ENCODE results near the gene SEM1.

SEM1 gene

GRCh38 chr7:96689414-96689813 is 20.2 kb downstream of the SEM1 start:
- DNase-seq: no peak

GRCh38 chr7:96686305-96686704 is 23.3 kb downstream of the SEM1 start:
- DNase-seq: no peak
- Mint-ChIP-seq H3K27ac (no peak overlapping the region), H3K27me3 (ENCODE audit: low read depth, poor library complexity) (no peaks in the 10 kb centered on the region), H3K36me3 (ENCODE audit: low read depth) (peaks cover 69% of the 10 kb centered on the region), H3K4me3 (no peak overlapping the region), H3K9me3 (peaks cover 36% of the 10 kb centered on the region), H3K4me1 (no peaks in the 10 kb centered on the region)
- no peak for TF ChIP-seq CTCF (IDR thresholded peaks at IDR 0.05)

More at GRCh38 chr7:96689414-96689813, 20.2 kb downstream of the SEM1 start:
- no peaks in the 10 kb centered on the region for H3K4me1 Mint-ChIP-seq
- no peaks in the 10 kb centered on the region for H3K27me3 Mint-ChIP-seq (ENCODE audit: low read depth, poor library complexity)
- peaks cover 7% of the 10 kb centered on the region for H3K9me3 Mint-ChIP-seq
- H3K4me3 Mint-ChIP-seq: no peak overlapping the region
- H3K27ac Mint-ChIP-seq: no peak overlapping the region
- TF ChIP-seq CTCF (IDR thresholded peaks at IDR 0.05): no peak
- H3K36me3 Mint-ChIP-seq (ENCODE audit: low read depth): peaks cover 50% of the 10 kb centered on the region

GRCh38 chr7:96685755-96686154 is 23.9 kb downstream of the SEM1 start:
- peaks cover 42% of the 10 kb centered on the region for H3K9me3 Mint-ChIP-seq
- H3K27me3 Mint-ChIP-seq (ENCODE audit: low read depth, poor library complexity): no peaks in the 10 kb centered on the region
- H3K4me3 Mint-ChIP-seq: no peak overlapping the region
- no peak overlapping the region for H3K27ac Mint-ChIP-seq
- H3K36me3 Mint-ChIP-seq (ENCODE audit: low read depth): peaks cover 75% of the 10 kb centered on the region
- DNase-seq: no peak
- no peak for TF ChIP-seq CTCF (IDR thresholded peaks at IDR 0.05)
- no peaks in the 10 kb centered on the region for H3K4me1 Mint-ChIP-seq

GRCh38 chr7:96685353-96685752 is 24.3 kb downstream of the SEM1 start:
- peaks cover 79% of the 10 kb centered on the region for H3K36me3 Mint-ChIP-seq (ENCODE audit: low read depth)
- H3K4me1 Mint-ChIP-seq: no peaks in the 10 kb centered on the region
- no peak for DNase-seq
- H3K27me3 Mint-ChIP-seq (ENCODE audit: low read depth, poor library complexity): no peaks in the 10 kb centered on the region
- no peak overlapping the region for H3K27ac Mint-ChIP-seq
- no peak for TF ChIP-seq CTCF (IDR thresholded peaks at IDR 0.05)
- no peak overlapping the region for H3K4me3 Mint-ChIP-seq
- H3K9me3 Mint-ChIP-seq: peaks cover 46% of the 10 kb centered on the region

GRCh38 chr7:96679886-96680285 is 29.8 kb downstream of the SEM1 start:
- Mint-ChIP-seq H3K9me3 (peaks cover 41% of the 10 kb centered on the region), H3K27me3 (ENCODE audit: low read depth, poor library complexity) (no peaks in the 10 kb centered on the region), H3K36me3 (ENCODE audit: low read depth) (peaks cover 49% of the 10 kb centered on the region), H3K27ac (no peak overlapping the region), H3K4me1 (peaks cover 11% of the 10 kb centered on the region), H3K4me3 (no peak overlapping the region)
- TF ChIP-seq CTCF (IDR thresholded peaks at IDR 0.05): no peak
- no peak for DNase-seq

- Mint-ChIP-seq H3K27me3 (ENCODE audit: low read depth, poor library complexity) (no peaks in the 10 kb centered on the region), H3K9me3 (peaks cover 16% of the 10 kb centered on the region), H3K4me3 (no peak overlapping the region), H3K27ac (no peak overlapping the region), H3K4me1 (peaks cover 11% of the 10 kb centered on the region), H3K36me3 (ENCODE audit: low read depth) (peaks cover 25% of the 10 kb centered on the region)
- no peak for DNase-seq
- TF ChIP-seq CTCF (IDR thresholded peaks at IDR 0.05): no peak
These were observed 32.7 kb downstream of the SEM1 start for GRCh38 chr7:96676919-96677318.

All from nephron progenitor cell (in vitro differentiated cells).